GM21786 (cell line): ENCODE measurements around the gene CHST11.

Experiments
- ATAC-seq: cut with Tn5 transposase; IDR thresholded peaks from one replicate; pipeline ENCODE4 v1.9.1; 2021; ENCODE audit not compliant: unreplicated experiment

The CHST11 gene

DNA sequence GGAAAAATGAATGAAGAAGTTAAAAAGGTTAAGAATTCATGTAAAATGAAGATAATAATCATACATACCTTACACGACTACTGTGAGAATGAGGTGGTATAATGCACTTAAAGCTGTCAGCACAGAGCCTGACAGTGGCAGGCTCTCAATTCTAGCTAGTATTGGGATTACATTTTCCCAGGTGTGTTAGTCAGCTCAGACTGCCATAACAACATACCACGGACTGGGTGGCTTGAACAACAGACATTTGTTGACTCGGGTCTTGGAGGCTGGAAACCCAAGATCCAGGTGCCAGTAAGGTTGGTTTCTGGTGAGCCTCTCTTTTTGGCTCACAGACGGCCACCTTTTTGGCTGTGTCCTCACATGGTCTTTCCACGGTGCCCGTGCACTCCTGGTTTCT is 167.8 kb downstream of the CHST11 start:
- no peak for ATAC-seq

- ATAC-seq = no peak
Observed at GRCh38 chr12:104626069-104626837, 169.5 kb downstream of the CHST11 start.

- no peak for ATAC-seq
Observed at GRCh38 chr12:104627231-104627989, 170.7 kb downstream of the CHST11 start.

DNA sequence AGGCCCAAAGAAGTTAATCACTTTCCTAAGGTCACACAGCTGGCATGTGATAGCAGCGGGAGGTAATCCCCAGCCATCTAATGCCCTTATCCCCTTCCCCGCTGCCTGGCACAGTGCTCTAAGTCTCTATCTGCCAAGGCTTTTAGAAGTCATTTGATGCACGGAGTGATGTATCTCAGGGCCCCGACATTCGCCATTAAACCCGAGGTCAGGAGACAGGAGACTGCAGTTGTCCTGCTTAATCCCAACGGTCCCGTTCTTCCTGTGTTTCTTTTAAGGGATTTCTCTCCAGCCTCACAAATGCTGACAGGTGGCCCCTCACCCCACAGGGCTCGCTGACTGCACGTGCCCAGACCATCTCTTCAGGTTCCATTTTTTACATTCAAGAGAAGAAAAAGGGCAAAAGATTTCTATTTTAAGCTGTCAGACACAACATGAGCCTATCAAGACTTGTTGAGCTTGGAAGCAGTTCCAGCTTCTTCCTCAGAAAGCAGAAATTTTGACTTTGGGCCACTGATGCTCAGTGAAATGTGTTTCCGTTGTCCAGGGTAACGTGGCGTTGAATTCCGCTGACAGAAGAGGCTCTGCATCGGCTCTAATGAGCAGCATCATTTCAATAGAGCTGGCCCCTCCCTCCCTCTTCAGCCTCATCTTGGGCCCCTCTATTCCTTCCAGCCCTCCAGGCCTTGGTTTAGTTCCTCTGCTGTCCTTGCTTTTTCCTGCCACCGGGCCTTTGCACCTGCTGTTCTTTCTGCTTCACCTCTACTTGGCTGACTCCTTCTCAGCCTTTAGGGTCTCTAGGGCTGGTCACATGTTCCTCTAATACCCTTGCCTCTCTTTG is 171.5 kb downstream of the CHST11 start:
- ATAC-seq = no peak

DNA sequence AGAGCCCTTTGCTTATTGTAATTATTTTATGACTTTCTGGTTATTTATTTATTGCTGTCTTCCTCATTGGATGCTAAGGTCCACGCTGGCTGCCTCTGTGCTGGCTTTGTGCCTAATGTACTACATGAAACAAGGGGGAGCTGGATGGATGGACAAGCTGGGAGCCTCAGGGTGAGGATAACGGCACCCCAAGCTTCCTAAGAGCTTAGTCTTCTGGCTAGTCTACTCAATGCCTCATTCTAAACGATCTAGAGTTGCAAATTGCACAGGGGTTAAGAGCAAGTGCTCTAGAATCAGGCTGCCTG is 172.0 kb downstream of the CHST11 start:
- ATAC-seq = no peak

GRCh38 chr12:104630230-104630670 is 173.5 kb downstream of the CHST11 start:
- ATAC-seq = no peak

GRCh38 chr12:104631867-104632266 is 175.1 kb downstream of the CHST11 start:
- ATAC-seq = no peak

GRCh38 chr12:104632724-104633201 is 176.0 kb downstream of the CHST11 start:
- no peak for ATAC-seq

DNA sequence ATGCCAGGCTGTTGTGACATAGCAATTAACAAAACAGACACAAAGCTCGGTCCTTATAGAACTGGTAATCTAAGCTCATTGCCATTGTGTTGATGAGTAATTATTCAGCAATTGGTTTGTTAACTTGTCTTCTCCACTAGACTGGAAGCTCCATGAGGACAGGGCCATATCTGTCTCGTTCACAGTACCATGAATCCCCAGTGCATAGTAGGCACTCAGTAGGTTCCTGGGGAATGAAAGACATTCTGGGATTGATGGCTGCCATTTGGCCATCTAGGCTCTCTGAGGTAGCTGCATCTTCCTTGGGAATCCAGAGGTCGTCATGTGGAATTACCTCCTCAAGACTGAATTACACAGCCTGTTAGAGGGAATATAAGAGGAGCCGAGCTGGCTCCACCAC is 177.3 kb downstream of the CHST11 start:
- ATAC-seq = no peak

DNA sequence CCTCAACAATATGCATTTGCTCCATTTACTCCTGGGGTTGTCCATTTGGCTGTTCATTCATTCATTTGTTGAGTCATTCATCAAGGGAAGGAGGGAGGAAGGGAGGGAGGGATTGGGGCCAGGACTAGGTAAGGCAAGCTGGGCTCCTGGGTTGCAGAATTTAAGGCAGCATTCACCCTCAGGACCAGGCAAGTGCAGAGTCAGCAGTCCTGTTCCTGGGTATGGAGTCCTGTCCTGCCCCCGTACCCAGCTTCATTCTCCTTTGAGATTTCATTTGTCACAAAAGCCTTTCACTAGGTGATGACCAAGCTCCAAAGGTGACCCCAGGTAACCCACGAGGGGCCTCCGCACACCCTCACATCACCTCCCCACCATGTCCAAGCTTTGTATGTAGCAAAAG is 178.1 kb downstream of the CHST11 start:
- no peak for ATAC-seq

DNA sequence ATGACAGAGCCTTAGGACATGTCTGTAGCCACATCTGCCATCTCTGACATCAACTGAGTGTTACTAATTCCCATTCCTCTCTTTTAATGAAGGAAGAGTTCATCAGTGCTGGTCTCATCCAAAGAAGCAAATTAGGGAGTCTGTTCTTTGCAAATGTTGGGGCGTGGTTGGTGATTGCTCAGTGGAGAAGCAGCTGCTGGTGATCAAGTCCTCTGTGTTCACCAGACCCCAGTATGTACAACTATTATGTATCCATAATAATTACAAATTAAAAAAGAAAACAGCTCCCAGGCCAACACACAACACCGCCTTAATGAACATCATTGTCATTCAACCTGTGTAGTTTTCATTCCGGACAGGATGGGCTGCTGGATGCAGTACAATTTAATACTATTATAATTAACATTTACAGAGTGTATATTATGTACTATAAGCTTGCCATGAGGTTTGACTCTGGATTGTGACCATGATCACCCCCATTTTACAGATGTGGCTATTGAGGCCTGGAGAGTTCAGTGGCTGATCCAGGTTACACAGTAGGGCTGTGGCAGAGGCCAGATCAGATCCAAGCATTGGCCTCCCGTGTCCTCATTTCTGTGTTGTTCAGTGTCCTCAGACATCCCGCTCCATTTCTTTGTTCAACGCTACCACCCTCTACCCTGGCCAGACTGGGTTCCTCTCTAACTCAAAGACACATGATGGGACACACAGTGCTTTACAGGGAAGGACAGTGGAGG is 179.0 kb downstream of the CHST11 start:
- no peak for ATAC-seq

DNA sequence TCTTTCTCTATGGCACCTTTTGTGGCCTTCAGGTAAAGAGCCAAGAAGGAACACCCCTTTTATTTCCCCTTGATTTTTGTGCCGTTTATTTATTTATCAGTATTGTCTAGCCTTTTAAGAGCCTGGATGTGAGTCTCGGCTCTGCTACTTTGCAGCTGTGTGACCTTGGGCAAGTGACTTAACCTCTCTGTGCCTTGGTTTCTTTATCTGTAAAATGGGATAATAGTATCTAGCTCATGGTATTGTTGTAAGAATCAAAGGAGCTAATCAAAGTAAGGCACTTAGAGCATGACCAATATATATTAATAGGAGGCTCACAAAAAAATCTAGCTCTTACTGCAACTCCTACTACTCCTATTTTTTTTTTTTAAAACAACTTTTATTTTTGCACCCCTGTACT is 179.7 kb downstream of the CHST11 start:
- no peak for ATAC-seq

DNA sequence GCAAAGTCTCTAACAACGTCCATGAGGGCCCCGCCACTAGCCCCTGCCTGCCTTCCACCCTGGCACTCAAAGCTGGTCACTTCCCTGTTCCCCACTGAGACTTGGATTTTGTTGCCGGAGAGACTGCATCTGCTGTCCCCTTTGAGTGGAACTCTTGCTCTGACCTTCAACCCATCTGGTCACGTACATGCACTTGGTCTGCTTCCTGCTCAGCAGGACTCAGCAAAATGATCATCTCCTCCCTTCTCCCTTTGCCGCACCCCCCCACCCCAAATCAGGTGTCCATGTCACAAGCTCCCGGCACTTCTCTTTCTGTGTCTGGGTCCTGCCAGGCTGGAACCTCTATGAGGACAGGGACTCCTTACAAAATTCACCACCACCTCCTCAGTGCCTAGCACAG is 180.9 kb downstream of the CHST11 start:
- no peak for ATAC-seq

DNA sequence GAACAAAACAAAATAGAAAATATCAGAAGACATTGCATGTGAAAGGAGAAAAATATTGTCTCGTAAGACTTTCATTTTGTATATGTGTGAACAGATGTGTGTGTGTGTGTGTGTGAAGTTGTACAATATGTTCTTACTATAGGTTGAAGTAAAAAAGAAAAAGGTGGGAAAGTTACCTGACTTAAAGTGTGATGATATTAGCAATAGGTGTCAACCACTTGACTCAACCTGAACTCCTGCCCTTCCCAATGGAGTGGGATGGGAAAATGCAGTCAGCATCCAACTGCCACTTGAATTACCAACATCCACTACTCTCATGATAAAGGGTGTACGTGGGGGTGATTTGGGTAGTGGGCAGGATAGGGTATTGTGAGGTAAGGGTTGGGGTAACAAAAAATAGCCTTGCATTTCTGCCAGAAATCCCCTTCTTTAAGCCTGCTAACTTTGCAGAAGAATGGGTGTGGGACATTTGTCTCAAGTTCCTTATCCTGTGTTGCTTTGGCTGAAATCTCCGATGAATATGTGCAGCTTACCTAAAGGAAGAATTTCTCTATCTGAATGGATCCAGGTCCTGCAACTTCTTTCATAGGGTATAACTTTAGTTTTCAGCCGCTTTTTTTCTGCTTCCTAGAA is 181.6 kb downstream of the CHST11 start:
- no peak for ATAC-seq

DNA sequence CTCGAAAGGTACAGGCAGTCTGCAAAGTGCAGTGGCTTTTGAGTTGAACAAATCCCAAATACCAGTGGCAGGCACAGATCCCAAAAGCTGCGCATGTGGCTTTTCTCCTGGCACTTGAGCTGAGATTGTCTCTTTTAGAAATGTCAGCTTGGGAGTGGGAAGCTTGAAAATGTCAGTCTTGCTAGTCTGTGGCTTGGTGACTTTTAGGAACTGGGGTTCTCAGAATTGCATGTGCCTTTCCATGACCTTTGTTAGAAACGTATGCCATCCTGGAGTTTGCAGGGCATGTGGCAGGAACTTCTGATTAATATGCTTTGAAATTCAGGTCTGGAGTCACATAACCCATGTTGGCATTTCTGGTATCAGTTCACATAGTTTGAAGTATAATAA is 182.1 kb downstream of the CHST11 start:
- no peak for ATAC-seq

- no peak for ATAC-seq
Observed at GRCh38 chr12:104640956-104641355, 184.2 kb downstream of the CHST11 start.

- peak; percentile 87 for ATAC-seq
Observed at GRCh38 chr12:104641862-104642261, 185.1 kb downstream of the CHST11 start.

- no peak for ATAC-seq
Observed at GRCh38 chr12:104643093-104643818, 186.5 kb downstream of the CHST11 start.

- ATAC-seq = peak; percentile 49
Observed at GRCh38 chr12:104643819-104644669, 187.3 kb downstream of the CHST11 start.
